Tibial artery (tissue), 4 donors: Measurements from ENCODE around the gene ARL10.

Source experiments
- DNase-seq, 2 donors: peaks; one replicate each; pipeline ENCODE4 v3.0.0-alpha.2; 2019
- H3K27ac ChIP-seq, 2 donors: fragments of 200-600 bp; sonication (generic) in 1 of 2; 1 replicate in 1 of 2; 2 replicates in 1 of 2; pipeline ENCODE4 v1.5.1; 2018 to 2019; ENCODE audit warnings: mild to moderate bottlenecking in 1 of 2
- H3K27me3 ChIP-seq, 2 donors: fragments of 200-600 bp; sonication (generic) in 1 of 2; one replicate each; pipeline versions ENCODE4 v1.5.1 to v1.6.0; 2016 to 2019
- H3K36me3 ChIP-seq, 3 donors: fragments of 200-600 bp; sonication (generic) in 2 of 3; one replicate each; pipeline ENCODE4 v1.5.1; 2016 to 2019; ENCODE audit warnings: mild to moderate bottlenecking in 2 of 3
- H3K4me1 ChIP-seq, 4 donors: fragments of 200-600 bp; sonication (generic) in 2 of 4; 1 replicate in 3 of 4; 2 replicates in 1 of 4; pipeline ENCODE4 v1.5.1; 2016 to 2019
- H3K4me3 ChIP-seq, 2 donors: fragments of 200-600 bp; sonication (generic) in 1 of 2; 1 replicate in 1 of 2; 2 replicates in 1 of 2; pipeline ENCODE4 v1.5.1; 2018 to 2019; ENCODE audit warnings: mild to moderate bottlenecking in 2 of 2
- H3K9me3 ChIP-seq, 3 donors: fragments of 200-600 bp; sonication (generic) in 1 of 3; one replicate each; pipeline ENCODE4 v1.5.1; 2016 to 2019
- CTCF ChIP-seq, 2 experiments: fragments of 200-600 bp in 1 of 2; fragments of 450-650 bp in 1 of 2; IDR thresholded peaks; one replicate each; pipeline ENCODE4 v1.5.1; 2017 to 2019; ENCODE audit warnings: antibody characterized with exemption in 2 of 2, mild to moderate bottlenecking in 1 of 2, moderate library complexity in 1 of 2
- intact Hi-C: fragments of 100-400 bp; cut with DNase I; formaldehyde crosslinking; loops from one replicate; pipeline ENCODE4 v1.15.0; 2023; ENCODE audit warnings: low total_unique reads

The ARL10 gene

GRCh38 chr5:176415240-176415951, 50.1 kb downstream of the ARL10 start:
- Histone ChIP-seq H3K27ac (peak overlapping the region; percentile 86 to 91), H3K36me3 (peaks cover 0 to 5% (median 0%) of the 10 kb centered on the region in 3 donors), H3K4me3 (peak overlapping the region; percentile 85 to 88), H3K27me3 (no peaks in the 10 kb centered on the region), H3K4me1 (peaks cover 5 to 48% (median 43%) of the 10 kb centered on the region in 4 donors), H3K9me3 (no peaks in the 10 kb centered on the region)
- intact Hi-C loops, result loop anchor here (10.0 kb wide), 1 partner anchor 229 kb away; the partner anchor contains the start of gene TSPAN17
- no peak for TF ChIP-seq CTCF (IDR thresholded peaks at IDR 0.05)
- peak in 1 of 2 donors; percentile 62 for DNase-seq

- H3K36me3 ChIP-seq, result peaks cover 0 to 5% (median 0%) of the 10 kb centered on the region in 3 donors
- DNase-seq, result peak; percentile 84 to 94
- intact Hi-C loops, result loop anchor here (1.0 to 10.0 kb wide), 3 partner anchors 32 to 229 kb away; partner anchors contain the start of genes FAF2, RNF44 and TSPAN17
- H3K9me3 ChIP-seq, result no peaks in the 10 kb centered on the region
- H3K4me1 ChIP-seq, result peaks cover 5 to 48% (median 43%) of the 10 kb centered on the region in 4 donors
- peak within 1 kb of the TSS; percentile 86 to 91 for H3K27ac ChIP-seq
- peak; percentile 69 to 89 for TF ChIP-seq CTCF (IDR thresholded peaks at IDR 0.05)
- H3K27me3 ChIP-seq, result no peaks in the 10 kb centered on the region
- peak within 1 kb of the TSS; percentile 85 to 88 for H3K4me3 ChIP-seq
Measured at GRCh38 chr5:176415952-176416924, 51.0 kb downstream of the ARL10 start, which contains the start of gene CLTB. Gene CLTB (minus strand): TSS chr5:176416539. CDS start chr5:176416363, 176 bp downstream.

GRCh38 chr5:176416965-176417364, 51.7 kb downstream of the ARL10 start:
- Histone ChIP-seq H3K4me3 (peak overlapping the region; percentile 85 to 88), H3K27me3 (no peaks in the 10 kb centered on the region), H3K36me3 (peaks cover 0 to 5% (median 0%) of the 10 kb centered on the region in 3 donors), H3K4me1 (peaks cover 5 to 48% (median 43%) of the 10 kb centered on the region in 4 donors), H3K9me3 (no peaks in the 10 kb centered on the region), H3K27ac (peak overlapping the region; percentile 63 to 91)
- intact Hi-C loops, result loop anchor here (1.0 to 10.0 kb wide), 3 partner anchors 31 to 228 kb away; partner anchors contain the start of genes FAF2, RNF44 and TSPAN17
- no peak for TF ChIP-seq CTCF (IDR thresholded peaks at IDR 0.05)
- peak in 1 of 2 donors; percentile 62 for DNase-seq

GRCh38 chr5:176418251-176418650, 53.0 kb downstream of the ARL10 start:
- TF ChIP-seq CTCF (IDR thresholded peaks at IDR 0.05), result no peak
- H3K27me3 ChIP-seq, result no peaks in the 10 kb centered on the region
- no peak overlapping the region for H3K4me3 ChIP-seq
- intact Hi-C loops, result loop anchor here (10.0 kb wide), 1 partner anchor 227 kb away; the partner anchor contains the start of gene TSPAN17
- DNase-seq, result peak in 1 of 2 donors; percentile 44
- H3K9me3 ChIP-seq, result no peaks in the 10 kb centered on the region
- H3K27ac ChIP-seq, result no peak overlapping the region
- peaks cover 5 to 36% (median 32%) of the 10 kb centered on the region in 4 donors for H3K4me1 ChIP-seq
- no peaks in the 10 kb centered on the region for H3K36me3 ChIP-seq

GRCh38 chr5:176420086-176420485, 54.8 kb downstream of the ARL10 start:
- Histone ChIP-seq H3K9me3 (no peaks in the 10 kb centered on the region), H3K27ac (no peak overlapping the region), H3K4me3 (no peak overlapping the region), H3K36me3 (no peaks in the 10 kb centered on the region), H3K4me1 (peaks cover under 1 to 32% (median 22%) of the 10 kb centered on the region in 4 donors), H3K27me3 (no peaks in the 10 kb centered on the region)
- DNase-seq, result no peak
- no peak for TF ChIP-seq CTCF (IDR thresholded peaks at IDR 0.05)
- intact Hi-C loops, result no loop called here
